Kidney (tissue), 14 donors: ENCODE data around the gene GPR55. TPM values are rescaled to one million over a fixed set of nuclear protein-coding genes. Genes with fewer than 3 reads are reported as not detected.

Experiments
- DNase-seq, 5 donors: peaks; one replicate each; pipeline ENCODE4 v3.0.0-alpha.2; 2013 to 2020
- FAIRE-seq: peaks from 2 replicates; lab custom pipeline; 2012; peaks lifted over from hg19 to GRCh38; lab: Jason Lieb, UNC
- H3K27ac ChIP-seq, 2 donors: one replicate each; pipeline ENCODE4 v1.7.0; 2013; ENCODE audit warnings: low read depth in 2 of 2, low read length in 2 of 2, inconsistent platforms in 1 of 2
- H3K27me3 ChIP-seq: one replicate; pipeline ENCODE4 v1.7.1; 2013; ENCODE audit warnings: low read length, inconsistent platforms; ENCODE audit not compliant: control insufficient read depth, insufficient read depth
- H3K36me3 ChIP-seq, 3 donors: one replicate each; pipeline versions ENCODE4 v1.7.0 to v1.7.1; 2013; ENCODE audit warnings: low read length in 3 of 3, control low read depth in 1 of 3, inconsistent platforms in 1 of 3; ENCODE audit not compliant: insufficient read depth in 3 of 3, control insufficient read depth in 2 of 3
- H3K4me1 ChIP-seq, 3 donors: one replicate each; pipeline versions ENCODE4 v1.7.0 to v1.7.1; 2013; ENCODE audit warnings: low read length in 3 of 3, inconsistent platforms in 1 of 3, low read depth in 1 of 3; ENCODE audit not compliant: control insufficient read depth in 2 of 3, insufficient read depth in 2 of 3
- H3K4me3 ChIP-seq, 3 donors: one replicate each; pipeline versions ENCODE4 v1.7.0 to v1.8.1; 2013; ENCODE audit warnings: low read length in 3 of 3, control low read depth in 1 of 3, inconsistent platforms in 1 of 3
- H3K9ac ChIP-seq, 3 donors: one replicate each; pipeline versions ENCODE4 v1.7.0 to v1.7.1; 2013; ENCODE audit warnings: low read length in 3 of 3, control low read depth in 1 of 3, inconsistent platforms in 1 of 3
- H3K9me3 ChIP-seq, 3 donors: one replicate each; pipeline versions ENCODE4 v1.7.0 to v1.7.1; 2013; ENCODE audit warnings: low read length in 3 of 3, control low read depth in 1 of 3, inconsistent platforms in 1 of 3; ENCODE audit not compliant: control insufficient read depth in 2 of 3, insufficient read depth in 1 of 3
- intact Hi-C: fragments of 100-400 bp; cut with DNase I; formaldehyde crosslinking; loops from one replicate; pipeline ENCODE4 v1.11.1; 2022
- polyA plus RNA-seq: library from polyadenylated mRNA; stranded (reverse); fragments of 350-450 nt; fragmentation: Illumina TruSeq; extraction: RNeasy Lipid Tissue Mini Kit (QIAGEN cat#74804); gene quantifications from one replicate; pipeline ENCODE4 v1.2.3, GENCODE V29; 2014; ENCODE audit warnings: low read depth, low replicate concordance; ENCODE audit not compliant: insufficient read depth
- total RNA-seq: library from RNA; stranded (reverse); fragmentation: NEBNext Ultra II Directional; extraction: Animal tissue kit (Norgen Biotek cat#: 25700); gene quantifications from one replicate; pipeline ENCODE4 v1.2.1, GENCODE V29; 2021
- TF ChIP-seq, protein P1 (sequence below): IDR thresholded peaks from 3 replicates; pipeline ENCODE4 v1.5.1; 2012; ENCODE audit warnings: mild to moderate bottlenecking, moderate library complexity, borderline replicate concordance; ENCODE audit not compliant: insufficient read depth; ENCODE audit errors: extremely low read depth
- donor health status: control.
- donor health status: control.
- donor health status: control.
- donor health status: control.
- donor health status: control.
- donor health status: DM: yes; HTN: yes; CAD: no.
- donor health status: Normal renal cell carcinoma (clear cell type).

Gene GPR55
- total and polyA plus RNA-seq, 2 donors from 2014 or later = 0.69 TPM; not detected in 1

DNA sequence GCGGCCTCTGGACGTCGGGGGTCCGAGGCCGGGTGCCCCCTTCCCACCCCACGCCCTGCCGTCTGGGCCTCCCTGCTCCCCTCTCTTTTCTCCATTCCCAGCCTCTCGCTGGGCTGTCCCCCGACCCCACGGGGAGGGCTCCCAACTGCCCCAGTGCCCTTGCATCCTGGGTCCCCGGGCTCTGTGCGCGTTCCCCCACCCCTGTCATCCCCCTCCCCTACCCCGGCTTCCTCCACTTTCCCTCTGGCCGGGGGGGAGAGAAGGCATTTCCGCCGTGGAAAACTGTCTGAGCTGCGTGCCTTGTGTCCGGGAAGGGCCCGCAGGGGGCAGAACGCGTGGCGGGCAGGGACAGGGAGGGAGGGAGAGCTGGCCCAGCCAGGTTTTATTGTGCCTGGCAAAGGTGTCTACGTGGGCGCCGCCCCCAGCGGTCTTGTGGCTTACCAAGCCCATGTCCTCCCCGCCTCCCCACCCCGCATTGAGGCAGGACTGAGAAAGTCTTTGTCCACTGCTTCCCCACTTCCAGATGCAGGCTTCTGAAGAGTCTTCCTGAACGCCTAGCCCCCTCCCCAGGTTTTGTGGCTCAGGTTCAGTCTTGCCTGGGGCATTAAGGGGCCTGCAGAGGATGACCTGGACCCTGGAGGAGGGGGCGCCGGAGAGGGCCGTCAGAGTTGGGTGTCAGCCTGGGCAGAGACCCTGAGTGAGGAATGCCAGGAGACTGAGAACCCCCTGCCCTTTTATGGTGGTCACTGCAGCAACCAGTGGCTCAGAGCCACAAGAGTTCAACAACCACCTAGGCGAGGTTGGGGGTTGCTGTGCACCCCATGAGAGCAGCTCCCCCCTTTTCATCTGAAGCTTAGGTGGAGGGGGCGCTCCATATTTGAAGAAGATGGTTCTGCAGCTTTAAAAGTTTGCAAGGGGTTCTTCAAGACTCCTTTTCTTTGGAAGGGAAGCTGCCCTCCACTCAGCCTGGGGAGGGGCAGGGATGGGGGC, 59.0 kb downstream of the GPR55 start:
- Histone ChIP-seq H3K9ac (peak overlapping the region in 2 of 3 donors; percentile 23 to 55), H3K27ac (peak overlapping the region in 1 of 2 donors; percentile 7), H3K4me3 (peak overlapping the region in 2 of 3 donors; percentile 66 to 77), H3K9me3 (no peaks in the 10 kb centered on the region), H3K4me1 (peaks cover 5 to 39% (median 27%) of the 10 kb centered on the region in 3 donors), H3K27me3 (no peaks in the 10 kb centered on the region), H3K36me3 (no peaks in the 10 kb centered on the region)
- TF ChIP-seq, protein P1, sequence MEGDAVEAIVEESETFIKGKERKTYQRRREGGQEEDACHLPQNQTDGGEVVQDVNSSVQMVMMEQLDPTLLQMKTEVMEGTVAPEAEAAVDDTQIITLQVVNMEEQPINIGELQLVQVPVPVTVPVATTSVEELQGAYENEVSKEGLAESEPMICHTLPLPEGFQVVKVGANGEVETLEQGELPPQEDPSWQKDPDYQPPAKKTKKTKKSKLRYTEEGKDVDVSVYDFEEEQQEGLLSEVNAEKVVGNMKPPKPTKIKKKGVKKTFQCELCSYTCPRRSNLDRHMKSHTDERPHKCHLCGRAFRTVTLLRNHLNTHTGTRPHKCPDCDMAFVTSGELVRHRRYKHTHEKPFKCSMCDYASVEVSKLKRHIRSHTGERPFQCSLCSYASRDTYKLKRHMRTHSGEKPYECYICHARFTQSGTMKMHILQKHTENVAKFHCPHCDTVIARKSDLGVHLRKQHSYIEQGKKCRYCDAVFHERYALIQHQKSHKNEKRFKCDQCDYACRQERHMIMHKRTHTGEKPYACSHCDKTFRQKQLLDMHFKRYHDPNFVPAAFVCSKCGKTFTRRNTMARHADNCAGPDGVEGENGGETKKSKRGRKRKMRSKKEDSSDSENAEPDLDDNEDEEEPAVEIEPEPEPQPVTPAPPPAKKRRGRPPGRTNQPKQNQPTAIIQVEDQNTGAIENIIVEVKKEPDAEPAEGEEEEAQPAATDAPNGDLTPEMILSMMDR = no peak
- intact Hi-C loops = no loop called here
- FAIRE-seq = no peak
- DNase-seq = peak; percentile 71 to 94 (median 81)

GRCh38 chr2:230865307-230865765, 59.7 kb downstream of the GPR55 start:
- Histone ChIP-seq H3K9ac (peak overlapping the region in 2 of 3 donors; percentile 12 to 65), H3K36me3 (no peaks in the 10 kb centered on the region), H3K4me3 (peak overlapping the region; percentile 53 to 77 (median 66)), H3K27ac (peak overlapping the region in 1 of 2 donors; percentile 13), H3K4me1 (peaks cover 3 to 34% (median 22%) of the 10 kb centered on the region in 3 donors), H3K9me3 (no peaks in the 10 kb centered on the region), H3K27me3 (no peaks in the 10 kb centered on the region)
- TF ChIP-seq, protein P1 = no peak
- FAIRE-seq = no peak
- intact Hi-C loops = no loop called here
- peak in 3 of 5 donors; percentile 50 to 82 (median 64) for DNase-seq

DNA sequence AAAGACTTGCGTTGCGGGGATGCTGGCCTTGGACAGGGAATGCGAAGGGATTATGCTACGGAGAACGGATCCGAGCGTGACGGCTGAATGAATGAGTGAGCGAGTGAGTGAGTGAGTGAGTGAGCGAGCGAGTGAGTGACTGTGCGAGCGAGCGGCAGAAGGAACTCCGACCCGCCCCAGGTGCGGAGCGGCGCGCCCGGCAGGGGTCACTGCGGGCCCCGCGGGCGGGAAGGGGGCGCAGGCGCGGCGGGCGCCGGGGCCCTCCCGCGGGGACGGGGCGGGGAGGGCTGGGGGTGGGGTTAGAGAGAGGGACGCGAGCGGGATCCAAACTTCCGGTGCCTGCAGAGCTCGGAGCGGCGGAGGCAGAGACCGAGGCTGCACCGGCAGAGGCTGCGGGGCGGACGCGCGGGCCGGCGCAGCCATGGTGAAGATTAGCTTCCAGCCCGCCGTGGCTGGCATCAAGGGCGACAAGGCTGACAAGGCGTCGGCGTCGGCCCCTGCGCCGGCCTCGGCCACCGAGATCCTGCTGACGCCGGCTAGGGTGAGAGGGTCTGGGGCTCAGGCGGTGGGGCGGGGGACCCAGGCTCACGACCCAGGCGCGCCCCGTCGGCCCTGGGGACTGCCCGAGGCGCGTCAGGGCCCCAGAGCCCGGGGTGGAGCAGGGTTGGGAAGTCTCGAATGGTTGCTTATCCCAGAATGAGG, 60.3 kb downstream of the GPR55 start, which contains the start of gene ITM2C:
ITM2C (plus strand) TSS at position 338 of the 702 bp plus-strand sequence; CDS start at position 422, 84 bp downstream.
- peak within 1 kb of the TSS in 2 of 3 donors; percentile 65 to 75 for H3K9ac ChIP-seq
- DNase-seq (peak; percentile 87 to 92 (median 90)), FAIRE-seq (no peak)
- no peaks in the 10 kb centered on the region for H3K36me3 ChIP-seq
- H3K4me1 ChIP-seq = peaks cover 3 to 28% (median 17%) of the 10 kb centered on the region in 3 donors
- H3K4me3 ChIP-seq = peak within 1 kb of the TSS; percentile 62 to 81 (median 77)
- intact Hi-C loops = no loop called here
- TF ChIP-seq, protein P1 = peak; percentile 24
- peak within 1 kb of the TSS in 1 of 2 donors; percentile 13 for H3K27ac ChIP-seq
- H3K27me3 ChIP-seq = no peaks in the 10 kb centered on the region
- H3K9me3 ChIP-seq = no peaks in the 10 kb centered on the region
